Right ventricle myocardium superior (tissue), 1 donor: ENCODE results near the gene MAP3K5. TPM values are rescaled to one million over a fixed set of nuclear protein-coding genes. Genes with fewer than 3 reads are reported as not detected.

Source experiments
- ATAC-seq: fragments of 200-7000 bp; cut with Tn5 transposase; one replicate; pipeline ENCODE4 v1.9.1; 2020; ENCODE audit warnings: mild to moderate bottlenecking; ENCODE audit not compliant: poor library complexity
- DNase-seq: peaks from one replicate; pipeline ENCODE4 v3.0.0-alpha.2; 2020
- intact Hi-C: fragments of 100-400 bp; cut with DNase I; formaldehyde crosslinking; loops from one replicate; pipeline ENCODE4 v1.11.2; 2022
- total RNA-seq: library from RNA; stranded (reverse); fragmentation: NEBNext Ultra II Directional; extraction: Animal tissue kit (Norgen Biotek cat#: 25700); gene quantifications from one replicate; pipeline ENCODE4 v1.2.1, GENCODE V29; 2021
- donor health status: DM: no; HTN: yes; CAD: no; lungs with severe emphysema.

MAP3K5 gene
- total RNA-seq, 1 donor from 2014 or later = 39.9 TPM

GRCh38 chr6:136643850-136644596 is 148.3 kb downstream of the MAP3K5 start:
- intact Hi-C loops = loop anchor here (2.0 kb wide), 1 partner anchor 149 kb away; the partner anchor contains the start of gene MAP3K5
- ATAC-seq = peak; percentile 94
- peak; percentile 91 for DNase-seq

GRCh38 chr6:136641873-136642465 is 150.3 kb downstream of the MAP3K5 start:
- no peak for DNase-seq
- ATAC-seq = no peak
- intact Hi-C loops = no loop called here

GRCh38 chr6:136641166-136641565 is 151.1 kb downstream of the MAP3K5 start:
- DNase-seq (no peak), ATAC-seq (no peak)
- intact Hi-C loops = no loop called here

- intact Hi-C loops = no loop called here
- ATAC-seq (no peak), DNase-seq (no peak)
Measured at GRCh38 chr6:136640132-136640915, 152.0 kb downstream of the MAP3K5 start.

GRCh38 chr6:136639702-136640101 is 152.6 kb downstream of the MAP3K5 start:
- no peak for DNase-seq
- no peak for ATAC-seq
- intact Hi-C loops = no loop called here

- intact Hi-C loops = no loop called here
- no peak for ATAC-seq
Measured at GRCh38 chr6:136635615-136636014, 156.7 kb downstream of the MAP3K5 start.

GRCh38 chr6:136633355-136633754 is 158.9 kb downstream of the MAP3K5 start:
- DNase-seq (no peak), ATAC-seq (no peak)
- intact Hi-C loops = no loop called here

More at GRCh38 chr6:136635615-136636014, 156.7 kb downstream of the MAP3K5 start:
- no peak for DNase-seq

- no peak for DNase-seq
- intact Hi-C loops = no loop called here
- no peak for ATAC-seq
Measured at GRCh38 chr6:136628996-136629395, 163.3 kb downstream of the MAP3K5 start.

- ATAC-seq = no peak
- DNase-seq = no peak
- intact Hi-C loops = no loop called here
Measured at GRCh38 chr6:136627191-136627590, 165.1 kb downstream of the MAP3K5 start.

- intact Hi-C loops = no loop called here
Measured at GRCh38 chr6:136625293-136625692, 167.0 kb downstream of the MAP3K5 start.

GRCh38 chr6:136624347-136624746 is 167.9 kb downstream of the MAP3K5 start:
- intact Hi-C loops = no loop called here
- no peak for ATAC-seq
- no peak for DNase-seq

More at GRCh38 chr6:136625293-136625692, 167.0 kb downstream of the MAP3K5 start:
- ATAC-seq = no peak
- DNase-seq = no peak

GRCh38 chr6:136618086-136618485 is 174.2 kb downstream of the MAP3K5 start:
- DNase-seq (no peak), ATAC-seq (no peak)
- intact Hi-C loops = no loop called here

- ATAC-seq (no peak), DNase-seq (no peak)
- intact Hi-C loops = no loop called here
Measured at GRCh38 chr6:136616527-136616926, 175.8 kb downstream of the MAP3K5 start.

GRCh38 chr6:136614994-136615393 is 177.3 kb downstream of the MAP3K5 start:
- ATAC-seq = no peak
- no peak for DNase-seq
- intact Hi-C loops = no loop called here

- DNase-seq = no peak
- intact Hi-C loops = no loop called here
- no peak for ATAC-seq
Measured at GRCh38 chr6:136614350-136614749, 177.9 kb downstream of the MAP3K5 start.

- intact Hi-C loops = no loop called here
- ATAC-seq (no peak), DNase-seq (no peak)
Measured at GRCh38 chr6:136613477-136613876, 178.8 kb downstream of the MAP3K5 start.

- DNase-seq (no peak), ATAC-seq (no peak)
- intact Hi-C loops = no loop called here
Measured at GRCh38 chr6:136612666-136613389, 179.4 kb downstream of the MAP3K5 start.

GRCh38 chr6:136611746-136612145 is 180.5 kb downstream of the MAP3K5 start:
- ATAC-seq (no peak), DNase-seq (no peak)
- intact Hi-C loops = no loop called here

GRCh38 chr6:136611133-136611532 is 181.1 kb downstream of the MAP3K5 start:
- ATAC-seq = no peak
- intact Hi-C loops = no loop called here
- DNase-seq = no peak
